ENCODE data around the gene LRRC53. TPM values are rescaled to one million over a fixed set of nuclear protein-coding genes. Genes with fewer than 3 reads are reported as not detected.

The LRRC53 gene
- polyA plus RNA-seq, 2 of the 4 experiments (the other 2 are of a cell fraction) = not detected

GRCh38 chr1:74504125-74504932 lies 8.1 kb downstream of the LRRC53 start:
- Histone ChIP-seq H3K27ac (no peak overlapping the region), H3K4me3 (no peak overlapping the region), H3K4me2 (peak overlapping the region; percentile 46; the same call in 2 of the 3 replicates), H3K9me3 (no peaks in the 10 kb centered on the region), H3K4me1 (no peaks in the 10 kb centered on the region)
- POLR2A ChIA-PET = interaction anchor here (0.5 kb wide), 1 partner anchor 30 kb away, joined by 6 read pairs; no protein-coding TSS in a partner anchor
- peak; percentile 2 to 53 for DNase-seq (ENCODE audit: low read depth in 1 of 2, low spot score in 1 of 2)
- TF ChIP-seq RAD21 (conservative IDR thresholded peaks at IDR 0.05 in 1 of 2, IDR thresholded peaks at IDR 0.05 in 1 of 2) (peak; percentile 38 to 54; a peak in 4 of 5 replicates), MAZ (IDR thresholded peaks at IDR 0.05; ENCODE audit: borderline replicate concordance, low read depth, low read length) (no peak), E2F6 (IDR thresholded peaks at IDR 0.05; ENCODE audit: borderline replicate concordance, low read depth) (no peak), CTCF (IDR thresholded peaks at IDR 0.05) (peak; percentile 48), SMC3 (IDR thresholded peaks at IDR 0.05) (peak; percentile 37; the same call in 2 of the 3 replicates), POLR2AphosphoS2 (conservative IDR thresholded peaks at IDR 0.05; ENCODE audit: low read length) (no peak)
- whole genome bisulfite sequencing (ENCODE audit: missing lambda C conversion rate) = 23% methylated on average over 15 of the region's 15 CpGs
- FAIRE-seq = no peak
- peak; percentile 98 for ATAC-seq
- CTCF ChIA-PET = interaction anchor here (0.7 to 1.8 kb wide), 7 partner anchors 9 to 180 kb away, joined by 3 to 7 read pairs (median 3); no protein-coding TSS in a partner anchor

GRCh38 chr1:74502858-74503257 lies 9.6 kb downstream of the LRRC53 start:
- no peak overlapping the region for H3K27ac ChIP-seq
- H3K9me3 ChIP-seq = no peaks in the 10 kb centered on the region
- H3K4me2 ChIP-seq = no peak overlapping the region
- H3K4me3 ChIP-seq = no peak overlapping the region
- DNase-seq (ENCODE audit: low read depth in 1 of 2, low spot score in 1 of 2) = no peak
- 0% methylated on average over 2 of the region's 2 CpGs for WGBS (ENCODE audit: missing lambda C conversion rate)
- ChIA-PET POLR2A (no interaction called here), CTCF (interaction anchor here (0.5 to 1.8 kb wide), 3 partner anchors 9 to 278 kb away, joined by 3 to 7 read pairs (median 4); no protein-coding TSS in a partner anchor)
- no peak for ATAC-seq
- no peaks in the 10 kb centered on the region for H3K4me1 ChIP-seq
- no peak for FAIRE-seq
- TF ChIP-seq ATOH8 (CRISPR knock-in tag; IDR thresholded peaks at IDR 0.05; ENCODE audit: low read depth) (no peak), CTCF (IDR thresholded peaks at IDR 0.05) (no peak), EHMT2 (IDR thresholded peaks at IDR 0.05; ENCODE audit: low read depth) (no peak), HES2 (IDR thresholded peaks at IDR 0.05) (no peak), ELK1 (IDR thresholded peaks at IDR 0.05; ENCODE audit: low read depth, low read length) (no peak), CHD2 (IDR thresholded peaks at IDR 0.05; ENCODE audit: low read length, partially characterized antibody) (no peak), FOXS1 (CRISPR knock-in tag; IDR thresholded peaks at IDR 0.05) (no peak), TP53 (CRISPR knock-in tag; IDR thresholded peaks at IDR 0.05) (no peak), KDM5A (IDR thresholded peaks at IDR 0.05) (no peak)
